Loucy (cell line): Measurements from ENCODE around the gene DOCK8.
A peak's percentile ranks its signal among the peaks of the same experiment; 100 is the strongest.

Experiments used
- H2AFZ ChIP-seq: fragments of 200-600 bp; sonication (generic); 2 replicates; pipeline ENCODE4 v1.6.0; 2016; ENCODE audit warnings: antibody characterized with exemption, mild to moderate bottlenecking, low read length, moderate library complexity
- H3F3A ChIP-seq: fragments of 200-600 bp; 2 replicates; pipeline ENCODE4 v1.6.0; 2016; ENCODE audit warnings: antibody characterized with exemption, low read depth, mild to moderate bottlenecking
- H3K27me3 ChIP-seq: fragments of 200-600 bp; sonication (generic); 2 replicates; pipeline ENCODE4 v1.6.1; 2014; ENCODE audit warnings: low read length, mild to moderate bottlenecking; ENCODE audit not compliant: insufficient read depth, poor library complexity, severe bottlenecking
- H3K36me3 ChIP-seq: fragments of 200-600 bp; sonication (generic); 2 replicates; pipeline ENCODE4 v1.6.1; 2016; ENCODE audit warnings: low read length; ENCODE audit not compliant: insufficient read depth
- H3K4me1 ChIP-seq: fragments of 200-600 bp; sonication (generic); 2 replicates; pipeline ENCODE4 v1.5.1; 2014; ENCODE audit warnings: low read length, mild to moderate bottlenecking; ENCODE audit not compliant: insufficient read depth, poor library complexity, severe bottlenecking
- H3K4me2 ChIP-seq: fragments of 200-600 bp; sonication (generic); 2 replicates; pipeline ENCODE4 v1.6.0; 2014; ENCODE audit warnings: antibody characterized with exemption, low read length, low read depth, mild to moderate bottlenecking; ENCODE audit not compliant: poor library complexity, severe bottlenecking
- H3K4me3 ChIP-seq: fragments of 200-600 bp; sonication (generic); 2 replicates; pipeline ENCODE4 v1.5.1; 2014; ENCODE audit warnings: low read length, mild to moderate bottlenecking, mixed read lengths; ENCODE audit not compliant: poor library complexity, severe bottlenecking
- H3K79me2 ChIP-seq: fragments of 200-600 bp; sonication (generic); 2 replicates; pipeline ENCODE4 v1.6.1; 2014; ENCODE audit warnings: low read length; ENCODE audit not compliant: insufficient read depth
- H3K9ac ChIP-seq: fragments of 200-600 bp; sonication (generic); 2 replicates; pipeline ENCODE4 v1.6.0; 2014; ENCODE audit warnings: mild to moderate bottlenecking, low read depth, low read length, moderate library complexity; ENCODE audit not compliant: poor library complexity, severe bottlenecking
- H3K9me2 ChIP-seq: fragments of 200-600 bp; sonication (generic); replicated peaks from 2 replicates; pipeline ENCODE4 v1.6.1; 2016; ENCODE audit warnings: low read depth, low read length, mixed read lengths
- H3K9me3 ChIP-seq: fragments of 200-600 bp; sonication (generic); 2 replicates; pipeline ENCODE4 v1.6.1; 2014; ENCODE audit warnings: mild to moderate bottlenecking, antibody characterized with exemption, low read length, low read depth; ENCODE audit not compliant: insufficient read depth
- H4K20me1 ChIP-seq: fragments of 200-600 bp; sonication (generic); 2 replicates; pipeline ENCODE4 v1.6.0; 2014; ENCODE audit warnings: antibody characterized with exemption, low read length, mild to moderate bottlenecking; ENCODE audit not compliant: insufficient read depth, poor library complexity, severe bottlenecking
- CTCF ChIP-seq: fragments of 200-600 bp; sonication (generic); conservative IDR thresholded peaks from 2 replicates; pipeline ENCODE4 v1.5.1; 2014; ENCODE audit warnings: mild to moderate bottlenecking, antibody characterized with exemption, low read length
- EZH2phosphoT487 ChIP-seq: fragments of 200-600 bp; IDR thresholded peaks from 2 replicates; pipeline ENCODE4 v1.6.1; 2018; ENCODE audit warnings: antibody characterized with exemption, mild to moderate bottlenecking, moderate library complexity, borderline replicate concordance

Gene DOCK8

DNA sequence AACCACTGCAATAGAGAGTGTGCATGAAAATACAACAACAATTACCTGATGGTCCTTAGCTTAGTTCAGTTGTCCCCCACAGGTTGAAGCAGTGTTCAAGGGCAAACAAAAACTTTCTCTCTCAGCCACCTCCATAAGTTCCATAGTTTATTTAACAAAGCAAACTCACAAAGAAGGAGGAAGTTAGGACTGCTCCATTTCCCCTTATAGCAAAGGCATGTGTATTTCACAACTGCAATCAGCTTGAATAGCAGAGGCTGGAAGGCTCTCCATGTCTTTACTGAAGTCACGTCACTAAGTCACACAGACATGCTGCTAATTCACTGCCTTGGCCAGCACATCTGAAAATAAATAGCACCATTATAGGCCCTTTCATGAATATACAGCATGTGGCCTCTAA, 43.3 kb downstream of the DOCK8 start:
- Histone ChIP-seq H4K20me1 (no peaks in the 10 kb centered on the region), H3K4me2 (peak overlapping the region; percentile 3), H3K4me1 (peaks cover 38% of the 10 kb centered on the region), H3K4me3 (no peak overlapping the region), H3K79me2 (peaks cover 23% of the 10 kb centered on the region), H3K27me3 (no peaks in the 10 kb centered on the region), H2AFZ (no peak overlapping the region), H3K36me3 (no peaks in the 10 kb centered on the region), H3F3A (no peaks in the 10 kb centered on the region), H3K9ac (no peak overlapping the region), H3K9me2 (no peaks in the 10 kb centered on the region), H3K9me3 (no peaks in the 10 kb centered on the region)
- no peak for TF ChIP-seq EZH2phosphoT487
- TF ChIP-seq CTCF, result no peak

DNA sequence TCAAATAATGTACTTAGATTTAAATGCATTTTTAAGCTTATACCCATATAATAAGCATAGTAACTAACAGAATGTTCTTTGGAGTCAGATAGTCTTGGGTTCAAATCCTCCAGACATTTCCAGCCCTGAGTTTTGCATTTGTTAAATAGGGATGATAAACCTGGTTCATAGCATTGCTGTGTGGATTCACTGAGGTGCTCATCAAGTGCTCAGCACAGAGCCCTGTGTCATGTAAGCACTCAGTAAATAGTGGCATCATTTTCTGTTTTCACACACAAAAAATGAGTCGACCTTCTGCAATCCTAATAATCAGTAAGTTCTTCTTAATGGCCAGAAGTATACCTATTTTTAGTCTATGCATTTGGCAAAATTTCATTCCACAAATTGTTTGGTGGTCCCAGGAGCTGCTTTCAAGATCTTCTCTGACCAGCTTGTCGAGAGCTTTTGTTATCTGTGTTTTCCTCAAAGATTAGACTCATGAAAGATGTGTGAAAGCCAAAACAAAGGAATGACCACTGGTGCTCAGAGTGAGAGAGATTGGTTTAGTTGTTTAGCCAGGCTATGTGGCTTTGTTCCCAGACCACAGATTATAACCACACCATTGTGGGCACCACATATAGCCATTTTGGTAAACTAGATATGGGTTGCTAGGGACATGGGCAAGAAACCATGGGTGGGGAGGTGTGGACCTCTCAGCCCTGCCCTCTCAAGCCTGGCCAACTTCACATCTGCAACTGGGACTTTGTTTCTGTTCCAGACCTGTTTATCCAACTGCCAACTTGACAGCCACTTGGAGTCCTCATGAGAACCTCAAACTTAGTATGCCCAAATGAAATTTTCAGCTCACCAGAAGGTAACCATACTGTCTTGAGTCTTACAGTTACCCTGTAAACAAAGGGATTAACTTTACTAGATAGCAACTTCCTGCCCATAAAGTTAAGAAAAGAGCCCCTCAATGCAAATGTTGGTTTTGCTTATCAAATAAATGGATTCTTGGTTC, 45.0 kb downstream of the DOCK8 start:
- H2AFZ ChIP-seq, result no peak overlapping the region

GRCh38 chr9:264231-264630, 49.6 kb downstream of the DOCK8 start:
- Histone ChIP-seq H3K4me2 (peak overlapping the region; percentile 59), H3K9me2 (no peaks in the 10 kb centered on the region), H3K9ac (peak overlapping the region; percentile 29), H3F3A (peaks cover 9% of the 10 kb centered on the region; the same call in 1 of the 2 replicates), H3K36me3 (no peaks in the 10 kb centered on the region), H3K9me3 (no peaks in the 10 kb centered on the region), H3K27me3 (no peaks in the 10 kb centered on the region), H2AFZ (no peak overlapping the region), H3K79me2 (peaks cover 45% of the 10 kb centered on the region), H3K4me1 (peaks cover 56% of the 10 kb centered on the region), H3K4me3 (peak overlapping the region; percentile 13), H4K20me1 (no peaks in the 10 kb centered on the region)
- TF ChIP-seq EZH2phosphoT487 (no peak), CTCF (no peak)

More for the DNA sequence above, 45.0 kb downstream of the DOCK8 start:
- no peaks in the 10 kb centered on the region for H3K9me2 ChIP-seq
- peak overlapping the region; percentile 39 for H3K4me3 ChIP-seq
- H3K36me3 ChIP-seq, result no peaks in the 10 kb centered on the region
- H3K4me1 ChIP-seq, result peaks cover 40% of the 10 kb centered on the region
- peaks cover 9% of the 10 kb centered on the region; the same call in 1 of the 2 replicates for H3F3A ChIP-seq
- TF ChIP-seq CTCF (no peak), EZH2phosphoT487 (no peak)
- peak overlapping the region; percentile 22 for H3K9ac ChIP-seq
- H3K9me3 ChIP-seq, result no peaks in the 10 kb centered on the region
- peak overlapping the region; percentile 55 for H3K4me2 ChIP-seq
- H4K20me1 ChIP-seq, result no peaks in the 10 kb centered on the region
- no peaks in the 10 kb centered on the region for H3K27me3 ChIP-seq
- peaks cover 17% of the 10 kb centered on the region for H3K79me2 ChIP-seq
